A549 (cell line): ENCODE data around the gene GPR25. TPM values are rescaled to one million over a fixed set of nuclear protein-coding genes. Genes with fewer than 3 reads are reported as not detected.
A peak's percentile ranks its signal among the peaks of the same experiment; 100 is the strongest.

Source experiments
- ATAC-seq, 2 experiments: fragments of 200-7000 bp in 1 of 2; fragments of >200 bp in 1 of 2; cut with Nextera tagmentation in 1 of 2; cut with Tn5 transposase in 1 of 2; 3 replicates each; pipeline versions ENCODE4 v1.8.0 to v1.9.1; 2018 to 2020; ENCODE audit warnings: mild to moderate bottlenecking in 1 of 2, moderate library complexity in 1 of 2
- CTCF ChIA-PET: fragments of 300-600 bp; sonication (Branson Sonifier 250); formaldehyde crosslinking; extraction: SDS; loops from one replicate; lab custom pipeline; 2021; ENCODE audit warnings: antibody characterized with exemption, inconsistent platforms; lab: Yijun Ruan, JAX
- POLR2A ChIA-PET: fragments of 350-600 bp; formaldehyde crosslinking; extraction: SDS; loops from one replicate; lab custom pipeline; 2021; ENCODE audit warnings: antibody characterized with exemption, inconsistent platforms; lab: Yijun Ruan, JAX
- DNase-seq, 2 experiments: peaks; one replicate each; pipeline versions ENCODE4 v3.0.0 to v3.0.0-alpha.2; 2011 to 2016; ENCODE audit warnings: low read depth in 1 of 2, low spot score in 1 of 2
- FAIRE-seq: peaks from 2 replicates; lab custom pipeline; 2011; peaks lifted over from hg19 to GRCh38; lab: Jason Lieb, UNC
- H3K27ac ChIP-seq, 2 experiments: fragments of >200 bp; sonication (Bioruptor Twin); formaldehyde crosslinking; 3 replicates each; pipeline ENCODE4 v1.5.1; 2016 to 2017
- H3K4me1 ChIP-seq: fragments of >200 bp; sonication (Bioruptor Twin); formaldehyde crosslinking; 3 replicates; pipeline ENCODE4 v1.6.1; 2016
- H3K4me2 ChIP-seq: fragments of >200 bp; sonication (Bioruptor Twin); formaldehyde crosslinking; 3 replicates; pipeline ENCODE4 v1.6.1; 2016
- H3K4me3 ChIP-seq: fragments of >200 bp; sonication (Bioruptor Twin); formaldehyde crosslinking; 3 replicates; pipeline ENCODE4 v1.5.1; 2016
- H3K9me3 ChIP-seq: fragments of >200 bp; sonication (Bioruptor Twin); formaldehyde crosslinking; 3 replicates; pipeline ENCODE4 v1.6.1; 2016
- CHD4 ChIP-seq: fragments of 200-600 bp; sonication (generic); IDR thresholded peaks from 2 replicates; pipeline ENCODE4 v1.6.1; 2016; ENCODE audit warnings: antibody characterized with exemption, mild to moderate bottlenecking, borderline replicate concordance
- EHF ChIP-seq: fragments of 250-450 bp; sonication (Bioruptor Pico); IDR thresholded peaks from 2 replicates; pipeline ENCODE4 v1.5.0; 2020; ENCODE audit warnings: mild to moderate bottlenecking
- EP300 ChIP-seq, 2 experiments: fragments of >200 bp; sonication (Bioruptor Twin); formaldehyde crosslinking; IDR thresholded peaks; 2 replicates in 1 of 2; 3 replicates in 1 of 2; pipeline ENCODE4 v1.6.1; 2016 to 2017
- FOSL2 ChIP-seq, 2 experiments: fragments of 450-650 bp in 1 of 2; fragments of >200 bp in 1 of 2; sonication (Bioruptor Twin) in 1 of 2; formaldehyde crosslinking; IDR thresholded peaks; 2 replicates each; pipeline versions ENCODE4 v1.5.0 to v1.6.1; 2016 to 2020; ENCODE audit warnings: mild to moderate bottlenecking in 1 of 2, moderate library complexity in 1 of 2
- FOXS1 ChIP-seq: fragments of 250-450 bp; sonication (Bioruptor Pico); IDR thresholded peaks from 2 replicates; pipeline ENCODE4 v1.5.0; 2020; ENCODE audit warnings: mild to moderate bottlenecking, moderate library complexity
- GATA3 ChIP-seq: IDR thresholded peaks from 2 replicates; pipeline ENCODE4 v1.6.1; 2012; ENCODE audit warnings: borderline replicate concordance
- HEYL ChIP-seq: fragments of 250-450 bp; sonication (Bioruptor Pico); IDR thresholded peaks from 2 replicates; pipeline ENCODE4 v1.8.0; 2021; ENCODE audit warnings: mild to moderate bottlenecking, moderate library complexity
- HOXA7 ChIP-seq: fragments of 250-450 bp; sonication (Bioruptor Pico); IDR thresholded peaks from 2 replicates; pipeline ENCODE4 v1.5.0; 2020; ENCODE audit warnings: mild to moderate bottlenecking, moderate library complexity
- HOXB13 ChIP-seq: fragments of 250-450 bp; sonication (Bioruptor Pico); IDR thresholded peaks from 2 replicates; pipeline ENCODE4 v1.5.0; 2020; ENCODE audit warnings: low read depth, mild to moderate bottlenecking, moderate library complexity
- JUN ChIP-seq, 2 experiments: fragments of >200 bp; sonication (Bioruptor Twin); formaldehyde crosslinking; IDR thresholded peaks; 2 replicates in 1 of 2; 3 replicates in 1 of 2; pipeline ENCODE4 v1.6.1; 2016 to 2017
- KDM1A ChIP-seq: fragments of 200-600 bp; sonication (generic); IDR thresholded peaks from 2 replicates; pipeline ENCODE4 v1.6.1; 2016; ENCODE audit warnings: low read depth, mild to moderate bottlenecking
- KDM5A ChIP-seq: fragments of 200-600 bp; sonication (generic); IDR thresholded peaks from 2 replicates; pipeline ENCODE4 v1.6.1; 2016; ENCODE audit warnings: antibody characterized with exemption, mild to moderate bottlenecking
- MAZ ChIP-seq: fragments of 150-350 bp; IDR thresholded peaks from 2 replicates; pipeline ENCODE4 v1.6.1; 2014; ENCODE audit warnings: antibody characterized with exemption, low read depth, low read length, borderline replicate concordance
- MYC ChIP-seq: IDR thresholded peaks from 2 replicates; pipeline ENCODE4 v1.6.1; 2012; ENCODE audit warnings: mild to moderate bottlenecking, inconsistent platforms, low read length, improper control_type of control experiment, borderline replicate concordance
- NFE2L2 ChIP-seq: fragments of 150-350 bp; conservative IDR thresholded peaks from 2 replicates; pipeline ENCODE4 v1.6.1; 2014; ENCODE audit warnings: low read length
- NPAS2 ChIP-seq: fragments of 250-450 bp; sonication (Bioruptor Pico); IDR thresholded peaks from 2 replicates; pipeline ENCODE4 v1.8.0; 2022; ENCODE audit warnings: mild to moderate bottlenecking, moderate library complexity, borderline replicate concordance
- POLR2AphosphoS2 ChIP-seq: conservative IDR thresholded peaks from 2 replicates; pipeline ENCODE4 v1.6.1; 2012; ENCODE audit warnings: low read length, improper control_type of control experiment, inconsistent platforms
- RFX5 ChIP-seq: fragments of 450-650 bp; IDR thresholded peaks from 2 replicates; pipeline ENCODE4 v1.7.1; 2014; ENCODE audit warnings: antibody characterized with exemption, mild to moderate bottlenecking, moderate library complexity
- RNF2 ChIP-seq: fragments of 200-600 bp; sonication (generic); IDR thresholded peaks from 2 replicates; pipeline ENCODE4 v1.6.1; 2016; ENCODE audit warnings: low read depth, mild to moderate bottlenecking, antibody characterized with exemption, moderate library complexity, borderline replicate concordance
- ZC3H11A ChIP-seq: fragments of 450-650 bp; IDR thresholded peaks from 2 replicates; pipeline ENCODE4 v1.6.1; 2014; ENCODE audit warnings: antibody characterized with exemption, mild to moderate bottlenecking
- WGBS: methylation state at CpG from one replicate; pipeline ENCODE4 v1.1.6; 2017; ENCODE audit errors: missing lambda C conversion rate; 5-methylcytosine and 5-hydroxymethylcytosine counted together
- polyA plus RNA-seq, 4 experiments: library from polyadenylated mRNA; depleted of rRNA in 3 of 4; stranded (reverse); fragments of >200 nt; fragmentation: RNase III in 1 of 4; extraction: RNeasy Plus Mini Kit Qiagen cat#74134 plus additional on column Dnase treatment in 1 of 4; gene quantifications; 2 replicates in 3 of 4; 3 replicates in 1 of 4; pipeline ENCODE4 v1.2.3, GENCODE V29; 2011 to 2017
- TF ChIP-seq, protein P1 (sequence below): IDR thresholded peaks from 2 replicates; pipeline ENCODE4 v1.6.1; 2012
- TF ChIP-seq, protein P2 (sequence below): fragments of 250-450 bp; sonication (Bioruptor Pico); IDR thresholded peaks from 2 replicates; pipeline ENCODE4 v1.5.0; 2021; ENCODE audit warnings: mild to moderate bottlenecking, moderate library complexity, borderline replicate concordance
- TF ChIP-seq, protein P3 (sequence below): fragments of 150-350 bp; IDR thresholded peaks from 2 replicates; pipeline ENCODE4 v1.6.1; 2014; ENCODE audit warnings: low read depth, mild to moderate bottlenecking, low read length
- TF ChIP-seq, protein P4 (sequence below): fragments of >200 bp; sonication (Bioruptor Twin); formaldehyde crosslinking; IDR thresholded peaks from 3 replicates; pipeline ENCODE4 v1.6.1; 2016

GPR25 gene
- polyA plus RNA-seq, 2 of the 4 experiments (the other 2 are of a cell fraction): not detected

DNA sequence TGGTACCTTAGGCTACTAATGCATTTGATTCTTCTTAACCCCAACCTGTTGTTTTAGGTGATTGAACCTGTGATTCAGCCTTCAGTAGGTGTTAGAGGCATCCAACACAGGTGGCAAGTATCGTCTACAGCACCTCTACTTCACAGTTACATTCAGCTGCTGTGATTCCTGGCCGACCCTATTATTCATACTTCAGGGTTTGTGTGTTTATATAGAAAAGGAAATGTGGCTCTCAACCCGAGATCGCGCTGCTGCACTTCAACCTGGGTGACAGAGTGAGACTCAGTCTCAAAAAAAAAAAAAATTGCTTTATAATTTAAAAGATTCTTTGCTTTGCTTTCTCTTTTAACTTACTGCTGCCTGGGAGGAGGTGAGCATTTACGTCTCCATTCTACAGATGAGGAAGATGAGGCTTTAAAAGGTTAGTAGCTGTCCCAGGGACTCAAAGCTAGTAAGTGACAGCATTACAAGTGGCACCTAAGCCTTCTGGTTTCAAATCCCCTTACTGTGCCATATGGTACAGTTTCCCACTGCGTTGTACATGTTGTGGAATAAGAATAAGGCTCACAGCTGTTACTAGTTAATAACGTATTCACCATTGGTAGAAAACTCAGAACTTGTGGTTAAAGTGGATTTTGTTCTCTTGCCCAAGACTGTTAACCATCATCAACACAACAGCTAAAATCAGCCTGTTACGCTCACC lies 9.9 kb upstream of the GPR25 start:
- 86% methylated on average over 9 of the region's 9 CpGs for WGBS
- TF ChIP-seq CHD4 (no peak), JUN (IDR thresholded peaks at IDR 0.05) (no peak), FOXS1 (CRISPR knock-in tag) (no peak), GATA3 (no peak), FOSL2 (IDR thresholded peaks at IDR 0.05) (no peak), FOSL2 (CRISPR knock-in tag; IDR thresholded peaks at IDR 0.05) (no peak), MYC (no peak), HEYL (CRISPR knock-in tag) (no peak), HOXB13 (CRISPR knock-in tag) (no peak)
- H3K4me1 ChIP-seq: peaks cover 6% of the 10 kb centered on the region; the same call in 1 of the 3 replicates
- POLR2A ChIA-PET: no interaction called here
- ATAC-seq (no peak), DNase-seq (no peak), FAIRE-seq (no peak)
- H3K27ac ChIP-seq: no peak overlapping the region
- no peak overlapping the region for H3K4me3 ChIP-seq
- CTCF ChIA-PET: interaction anchor here (0.7 kb wide), 3 partner anchors 97 to 1976 kb away, joined by 3 read pairs; no protein-coding TSS in a partner anchor
- no peak overlapping the region for H3K4me2 ChIP-seq
- no peaks in the 10 kb centered on the region for H3K9me3 ChIP-seq

DNA sequence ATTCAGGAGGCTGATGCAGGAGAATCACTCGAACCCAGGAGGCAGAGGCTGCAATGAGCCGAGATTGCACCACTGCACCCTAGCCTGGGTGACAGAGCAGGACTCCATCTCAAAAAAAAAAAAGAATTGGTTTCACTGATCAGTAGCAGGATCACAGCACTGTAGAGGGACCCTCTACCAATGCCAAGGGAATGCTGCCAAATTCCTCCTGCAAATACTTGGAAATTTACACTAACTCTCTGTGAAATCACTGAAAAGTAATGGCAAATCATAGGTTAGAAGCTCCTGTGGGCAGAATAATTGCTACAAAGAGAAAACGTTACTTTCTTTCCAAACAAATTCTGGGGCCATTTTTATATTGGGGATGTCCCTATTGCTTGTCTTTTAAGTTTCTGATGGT lies 6.7 kb upstream of the GPR25 start:
- no peaks in the 10 kb centered on the region for H3K9me3 ChIP-seq
- H3K27ac ChIP-seq: no peak overlapping the region
- 84% methylated on average over 3 of the region's 3 CpGs for WGBS
- no peak for FAIRE-seq
- H3K4me3 ChIP-seq: no peak overlapping the region
- no peak for DNase-seq
- CTCF ChIA-PET: interaction anchor here (0.6 to 2.0 kb wide), 5 partner anchors 11 to 180 kb away, joined by 3 to 12 read pairs (median 3); no protein-coding TSS in a partner anchor
- ATAC-seq: no peak
- no peak for TF ChIP-seq POLR2AphosphoS2
- no peak for TF ChIP-seq MAZ
- no peak for TF ChIP-seq RFX5
- no peak for TF ChIP-seq KDM5A
- TF ChIP-seq, protein P1, sequence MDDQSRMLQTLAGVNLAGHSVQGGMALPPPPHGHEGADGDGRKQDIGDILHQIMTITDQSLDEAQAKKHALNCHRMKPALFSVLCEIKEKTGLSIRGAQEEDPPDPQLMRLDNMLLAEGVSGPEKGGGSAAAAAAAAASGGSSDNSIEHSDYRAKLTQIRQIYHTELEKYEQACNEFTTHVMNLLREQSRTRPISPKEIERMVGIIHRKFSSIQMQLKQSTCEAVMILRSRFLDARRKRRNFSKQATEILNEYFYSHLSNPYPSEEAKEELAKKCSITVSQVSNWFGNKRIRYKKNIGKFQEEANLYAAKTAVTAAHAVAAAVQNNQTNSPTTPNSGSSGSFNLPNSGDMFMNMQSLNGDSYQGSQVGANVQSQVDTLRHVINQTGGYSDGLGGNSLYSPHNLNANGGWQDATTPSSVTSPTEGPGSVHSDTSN: no peak
- TF ChIP-seq, protein P2, sequence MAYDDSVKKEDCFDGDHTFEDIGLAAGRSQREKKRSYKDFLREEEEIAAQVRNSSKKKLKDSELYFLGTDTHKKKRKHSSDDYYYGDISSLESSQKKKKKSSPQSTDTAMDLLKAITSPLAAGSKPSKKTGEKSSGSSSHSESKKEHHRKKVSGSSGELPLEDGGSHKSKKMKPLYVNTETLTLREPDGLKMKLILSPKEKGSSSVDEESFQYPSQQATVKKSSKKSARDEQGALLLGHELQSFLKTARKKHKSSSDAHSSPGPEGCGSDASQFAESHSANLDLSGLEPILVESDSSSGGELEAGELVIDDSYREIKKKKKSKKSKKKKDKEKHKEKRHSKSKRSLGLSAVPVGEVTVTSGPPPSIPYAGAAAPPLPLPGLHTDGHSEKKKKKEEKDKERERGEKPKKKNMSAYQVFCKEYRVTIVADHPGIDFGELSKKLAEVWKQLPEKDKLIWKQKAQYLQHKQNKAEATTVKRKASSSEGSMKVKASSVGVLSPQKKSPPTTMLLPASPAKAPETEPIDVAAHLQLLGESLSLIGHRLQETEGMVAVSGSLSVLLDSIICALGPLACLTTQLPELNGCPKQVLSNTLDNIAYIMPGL (CRISPR knock-in tag): no peak
- no peak for TF ChIP-seq HOXA7 (CRISPR knock-in tag)
- TF ChIP-seq NFE2L2: no peak
- no peak overlapping the region for H3K4me2 ChIP-seq
- peaks cover 6% of the 10 kb centered on the region; the same call in 1 of the 3 replicates for H3K4me1 ChIP-seq
- POLR2A ChIA-PET: interaction anchor here (0.6 kb wide), 1 partner anchor 182 kb away, joined by 3 read pairs; no protein-coding TSS in a partner anchor

DNA sequence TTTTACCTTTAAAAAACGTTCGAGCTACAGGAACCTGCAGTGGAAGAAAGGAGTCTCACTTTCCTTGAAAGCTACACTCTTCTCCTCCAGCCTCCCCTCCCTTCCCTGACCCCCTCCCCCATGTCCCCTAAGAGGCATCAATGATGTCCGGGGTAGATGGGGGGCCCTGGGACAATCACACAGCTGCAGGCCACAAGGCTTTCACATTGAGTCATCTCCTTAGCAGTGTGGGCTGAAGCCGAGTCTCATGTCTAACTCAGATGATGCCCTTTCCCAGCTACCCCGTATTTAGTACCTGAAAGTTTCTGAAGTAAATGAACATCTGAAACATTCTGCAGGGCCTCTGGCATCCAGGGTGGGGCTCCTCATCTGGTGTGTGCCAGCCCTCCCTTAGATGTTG lies 6.3 kb upstream of the GPR25 start:
- H3K9me3 ChIP-seq: no peaks in the 10 kb centered on the region
- POLR2A ChIA-PET: interaction anchor here (0.6 kb wide), 1 partner anchor 181 kb away, joined by 3 read pairs; no protein-coding TSS in a partner anchor
- ATAC-seq (peak; percentile 11 to 18; a peak in 3 of 6 replicates), FAIRE-seq (no peak), DNase-seq (no peak)
- WGBS: 67% methylated on average over 5 of the region's 5 CpGs
- H3K4me1 ChIP-seq: peaks cover 6% of the 10 kb centered on the region; the same call in 1 of the 3 replicates
- H3K27ac ChIP-seq: 0 out of 6 replicates have a peak overlapping the region, but pooled peaks of 1 of the 2 experiments have one; percentile 25
- H3K4me2 ChIP-seq: no peak overlapping the region
- H3K4me3 ChIP-seq: no peak overlapping the region
- CTCF ChIA-PET: interaction anchor here (0.6 to 2.0 kb wide), 4 partner anchors 11 to 180 kb away, joined by 3 to 12 read pairs (median 4); no protein-coding TSS in a partner anchor
- TF ChIP-seq EHF (no peak), NPAS2 (CRISPR knock-in tag) (no peak), EP300 (IDR thresholded peaks at IDR 0.05) (no peak), JUN (IDR thresholded peaks at IDR 0.05) (no peak), KDM1A (no peak), MYC (no peak), HEYL (CRISPR knock-in tag) (no peak), RNF2 (no peak), ZC3H11A (no peak)
- TF ChIP-seq, protein P3, sequence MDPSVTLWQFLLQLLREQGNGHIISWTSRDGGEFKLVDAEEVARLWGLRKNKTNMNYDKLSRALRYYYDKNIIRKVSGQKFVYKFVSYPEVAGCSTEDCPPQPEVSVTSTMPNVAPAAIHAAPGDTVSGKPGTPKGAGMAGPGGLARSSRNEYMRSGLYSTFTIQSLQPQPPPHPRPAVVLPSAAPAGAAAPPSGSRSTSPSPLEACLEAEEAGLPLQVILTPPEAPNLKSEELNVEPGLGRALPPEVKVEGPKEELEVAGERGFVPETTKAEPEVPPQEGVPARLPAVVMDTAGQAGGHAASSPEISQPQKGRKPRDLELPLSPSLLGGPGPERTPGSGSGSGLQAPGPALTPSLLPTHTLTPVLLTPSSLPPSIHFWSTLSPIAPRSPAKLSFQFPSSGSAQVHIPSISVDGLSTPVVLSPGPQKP: no peak
- TF ChIP-seq, protein P4, sequence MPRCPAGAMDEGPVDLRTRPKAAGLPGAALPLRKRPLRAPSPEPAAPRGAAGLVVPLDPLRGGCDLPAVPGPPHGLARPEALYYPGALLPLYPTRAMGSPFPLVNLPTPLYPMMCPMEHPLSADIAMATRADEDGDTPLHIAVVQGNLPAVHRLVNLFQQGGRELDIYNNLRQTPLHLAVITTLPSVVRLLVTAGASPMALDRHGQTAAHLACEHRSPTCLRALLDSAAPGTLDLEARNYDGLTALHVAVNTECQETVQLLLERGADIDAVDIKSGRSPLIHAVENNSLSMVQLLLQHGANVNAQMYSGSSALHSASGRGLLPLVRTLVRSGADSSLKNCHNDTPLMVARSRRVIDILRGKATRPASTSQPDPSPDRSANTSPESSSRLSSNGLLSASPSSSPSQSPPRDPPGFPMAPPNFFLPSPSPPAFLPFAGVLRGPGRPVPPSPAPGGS: no peak
- TF ChIP-seq, protein P2 (CRISPR knock-in tag): no peak
